CD14-positive monocyte (primary cell): Measurements from ENCODE around the gene RWDD1. TPM values are rescaled to one million over a fixed set of nuclear protein-coding genes. Genes with fewer than 3 reads are reported as not detected.

Experiments used
- DNase-seq, 3 donors: peaks; one replicate each; pipeline ENCODE4 v3.0.0-alpha.2; 2011 to 2022
- H2AFZ ChIP-seq: 2 replicates; pipeline ENCODE4 v1.6.0; 2012; ENCODE audit warnings: mild to moderate bottlenecking, low read depth, low read length, inconsistent platforms; ENCODE audit not compliant: insufficient read depth, poor library complexity, severe bottlenecking
- H3K27ac ChIP-seq, 2 donors: 1 replicate in 1 of 2; 2 replicates in 1 of 2; pipeline ENCODE4 v1.5.1; 2012 to 2013; ENCODE audit warnings: low read length in 2 of 2, control low read depth in 1 of 2, inconsistent platforms in 1 of 2, low read depth in 1 of 2, mild to moderate bottlenecking in 1 of 2
- H3K27me3 ChIP-seq, 2 donors: one replicate each; pipeline versions ENCODE4 v1.6.0 to v1.6.1; 2011 to 2013; ENCODE audit warnings: low read length in 2 of 2; ENCODE audit not compliant: control insufficient read depth in 2 of 2, insufficient read depth in 2 of 2
- H3K36me3 ChIP-seq, 2 donors: replicated peaks in 1 of 2; 1 replicate in 1 of 2; 2 replicates in 1 of 2; pipeline versions ENCODE4 v1.5.1 to v1.6.1; 2012 to 2013; ENCODE audit warnings: low read length in 2 of 2, control low read depth in 1 of 2, inconsistent platforms in 1 of 2, mild to moderate bottlenecking in 1 of 2; ENCODE audit not compliant: insufficient read depth in 2 of 2, control insufficient read depth in 1 of 2
- H3K4me1 ChIP-seq, 2 donors: 1 replicate in 1 of 2; 2 replicates in 1 of 2; pipeline versions ENCODE4 v1.5.1 to v1.6.1; 2012 to 2013; ENCODE audit warnings: low read length in 2 of 2, control low read depth in 1 of 2, inconsistent platforms in 1 of 2, mild to moderate bottlenecking in 1 of 2, moderate library complexity in 1 of 2; ENCODE audit not compliant: insufficient read depth in 2 of 2, control insufficient read depth in 1 of 2
- H3K4me2 ChIP-seq: replicated peaks from 2 replicates; pipeline ENCODE3; 2012; ENCODE audit warnings: low read length, moderate library complexity, mild to moderate bottlenecking; ENCODE audit not compliant: poor library complexity, severe bottlenecking; ENCODE audit errors: extremely low read depth
- H3K4me3 ChIP-seq, 3 experiments: fragments of 200-600 bp in 1 of 3; sonication (generic) in 1 of 3; replicated peaks in 1 of 3; 1 replicate in 2 of 3; 2 replicates in 1 of 3; pipeline ENCODE4 v1.5.1; 2011 to 2013; ENCODE audit warnings: low read length in 3 of 3, mild to moderate bottlenecking in 3 of 3, control low read depth in 2 of 3, low read depth in 2 of 3, inconsistent platforms in 1 of 3, moderate library complexity in 1 of 3
- H3K79me2 ChIP-seq: 2 replicates; pipeline ENCODE4 v1.6.0; 2012; ENCODE audit warnings: mild to moderate bottlenecking, control low read depth, inconsistent platforms, low read length, moderate library complexity; ENCODE audit not compliant: insufficient read depth
- H3K9ac ChIP-seq: 2 replicates; pipeline ENCODE4 v1.6.0; 2017; ENCODE audit warnings: low read length, mild to moderate bottlenecking; ENCODE audit not compliant: insufficient read depth, poor library complexity, severe bottlenecking
- H3K9me3 ChIP-seq, 2 donors: replicated peaks in 1 of 2; 1 replicate in 1 of 2; 2 replicates in 1 of 2; pipeline versions ENCODE4 v1.5.1 to v1.6.1; 2012 to 2013; ENCODE audit warnings: low read length in 2 of 2, control low read depth in 1 of 2; ENCODE audit not compliant: control insufficient read depth in 1 of 2, insufficient read depth in 1 of 2
- H4K20me1 ChIP-seq: 2 replicates; pipeline ENCODE4 v1.6.0; 2012; ENCODE audit warnings: mild to moderate bottlenecking, low read length, control low read depth, moderate library complexity; ENCODE audit not compliant: insufficient read depth
- H3K27ac Mint-ChIP-seq, 7 donors: one replicate each; pipeline ENCODE4 v1.8.0; 2020; ENCODE audit warnings: mild to moderate bottlenecking in 7 of 7, mixed read lengths in 7 of 7, moderate library complexity in 6 of 7, inconsistent platforms in 2 of 7
- H3K27me3 Mint-ChIP-seq, 3 donors: one replicate each; pipeline ENCODE4 v1.8.0; 2021 to 2022; ENCODE audit warnings: low read depth in 3 of 3, mild to moderate bottlenecking in 3 of 3, mixed read lengths in 3 of 3, moderate library complexity in 3 of 3, inconsistent platforms in 1 of 3
- H3K36me3 Mint-ChIP-seq, 2 donors: one replicate each; pipeline ENCODE4 v1.8.0; 2020; ENCODE audit warnings: mixed read lengths in 2 of 2, inconsistent platforms in 1 of 2, mild to moderate bottlenecking in 1 of 2
- H3K4me1 Mint-ChIP-seq: one replicate; pipeline ENCODE4 v1.8.0; 2020; ENCODE audit warnings: mild to moderate bottlenecking, mixed read lengths
- H3K4me3 Mint-ChIP-seq, 2 donors: one replicate each; pipeline ENCODE4 v1.8.0; 2020; ENCODE audit warnings: mild to moderate bottlenecking in 2 of 2, mixed read lengths in 2 of 2, moderate library complexity in 1 of 2
- H3K9me3 Mint-ChIP-seq, 7 donors: one replicate each; pipeline ENCODE4 v1.8.0; 2020 to 2022; ENCODE audit warnings: mixed read lengths in 7 of 7, mild to moderate bottlenecking in 6 of 7, moderate library complexity in 6 of 7, inconsistent platforms in 2 of 7
- WGBS: methylation state at CpG from one replicate; pipeline ENCODE4 v1.1.5; 2013; ENCODE audit warnings: missing lambda C conversion rate; ENCODE audit not compliant: insufficient coverage; 5-methylcytosine and 5-hydroxymethylcytosine counted together
- intact Hi-C, 2 donors: fragments of 100-400 bp; cut with micrococcal nuclease; formaldehyde crosslinking; loops; one replicate each; pipeline versions ENCODE4 v1.15.0 to v1.15.1; 2023
- polyA plus RNA-seq, 3 donors: library from polyadenylated mRNA; depleted of rRNA in 1 of 3; unstranded in 2 of 3; stranded (reverse) in 1 of 3; fragments of 300-500 nt in 2 of 3; fragments of >200 nt in 1 of 3; fragmentation: Illumina TruSeq in 2 of 3; gene quantifications; 1 replicate in 2 of 3; 2 replicates in 1 of 3; pipeline ENCODE4 v1.2.3, GENCODE V29; 2012 to 2021
- TF ChIP-seq, protein P1 (sequence below): fragments of 200-600 bp; IDR thresholded peaks from one replicate; pipeline ENCODE4 v1.8.0; 2022; ENCODE audit warnings: antibody characterized with exemption, mild to moderate bottlenecking

The RWDD1 gene
- polyA plus RNA-seq, 3 donors = 11.8 to 45.5 (median 34.7) TPM

DNA sequence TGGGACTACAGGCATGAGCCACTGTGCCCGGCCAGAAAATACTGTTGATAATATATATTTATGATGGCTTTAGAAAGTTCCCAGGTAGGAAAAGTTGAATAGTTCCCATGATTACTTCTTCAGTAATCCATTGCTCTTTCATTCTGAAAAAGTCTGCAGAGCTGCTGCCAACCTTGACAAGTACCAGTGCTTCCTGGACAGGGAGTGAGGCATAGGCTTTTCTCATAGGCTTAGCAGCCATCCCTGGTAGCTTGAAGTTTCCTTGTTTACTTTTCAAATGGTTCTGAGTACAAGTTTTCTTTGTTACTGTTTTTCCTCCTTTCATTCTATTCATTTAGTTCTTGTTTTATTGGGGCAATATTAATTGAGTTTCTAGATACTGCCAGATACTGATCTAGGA lies 7.8 kb downstream of the RWDD1 start:
- Histone ChIP-seq H3K36me3 (peaks cover 47 to 82% of the 10 kb centered on the region in 2 donors), H3K27ac (no peak overlapping the region), H4K20me1 (peaks cover 14% of the 10 kb centered on the region), H3K9me3 (no peaks in the 10 kb centered on the region), H2AFZ (no peak overlapping the region), H3K79me2 (peaks cover 58% of the 10 kb centered on the region), H3K9ac (no peak overlapping the region), H3K4me1 (no peaks in the 10 kb centered on the region), H3K4me3 (no peak overlapping the region), H3K4me2 (no peak overlapping the region), H3K27me3 (no peaks in the 10 kb centered on the region)
- Mint-ChIP-seq H3K36me3 (peaks cover 55 to 64% of the 10 kb centered on the region in 2 donors), H3K27me3 (no peaks in the 10 kb centered on the region), H3K4me3 (no peak overlapping the region), H3K4me1 (peaks cover 3% of the 10 kb centered on the region), H3K9me3 (peaks cover 0 to 2% (median 0%) of the 10 kb centered on the region in 7 donors), H3K27ac (peak overlapping the region in 1 of 7 donors; percentile 41)
- TF ChIP-seq, protein P1, sequence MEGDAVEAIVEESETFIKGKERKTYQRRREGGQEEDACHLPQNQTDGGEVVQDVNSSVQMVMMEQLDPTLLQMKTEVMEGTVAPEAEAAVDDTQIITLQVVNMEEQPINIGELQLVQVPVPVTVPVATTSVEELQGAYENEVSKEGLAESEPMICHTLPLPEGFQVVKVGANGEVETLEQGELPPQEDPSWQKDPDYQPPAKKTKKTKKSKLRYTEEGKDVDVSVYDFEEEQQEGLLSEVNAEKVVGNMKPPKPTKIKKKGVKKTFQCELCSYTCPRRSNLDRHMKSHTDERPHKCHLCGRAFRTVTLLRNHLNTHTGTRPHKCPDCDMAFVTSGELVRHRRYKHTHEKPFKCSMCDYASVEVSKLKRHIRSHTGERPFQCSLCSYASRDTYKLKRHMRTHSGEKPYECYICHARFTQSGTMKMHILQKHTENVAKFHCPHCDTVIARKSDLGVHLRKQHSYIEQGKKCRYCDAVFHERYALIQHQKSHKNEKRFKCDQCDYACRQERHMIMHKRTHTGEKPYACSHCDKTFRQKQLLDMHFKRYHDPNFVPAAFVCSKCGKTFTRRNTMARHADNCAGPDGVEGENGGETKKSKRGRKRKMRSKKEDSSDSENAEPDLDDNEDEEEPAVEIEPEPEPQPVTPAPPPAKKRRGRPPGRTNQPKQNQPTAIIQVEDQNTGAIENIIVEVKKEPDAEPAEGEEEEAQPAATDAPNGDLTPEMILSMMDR = no peak
- no CpG with 5 or more reads among the region's 1 CpG for WGBS
- DNase-seq = no peak
- intact Hi-C loops = no loop called here

- H2AFZ ChIP-seq = no peak overlapping the region
- no peak for DNase-seq
- Mint-ChIP-seq H3K4me3 (no peak overlapping the region), H3K4me1 (no peaks in the 10 kb centered on the region), H3K9me3 (no peaks in the 10 kb centered on the region), H3K27me3 (no peaks in the 10 kb centered on the region), H3K27ac (no peak overlapping the region), H3K36me3 (peaks cover 61 to 71% of the 10 kb centered on the region in 2 donors)
- intact Hi-C loops = no loop called here
- peaks cover 14% of the 10 kb centered on the region for H4K20me1 ChIP-seq
- no peaks in the 10 kb centered on the region for H3K4me1 ChIP-seq
- H3K79me2 ChIP-seq = peaks cover 48% of the 10 kb centered on the region
- no peaks in the 10 kb centered on the region for H3K27me3 ChIP-seq
- H3K4me2 ChIP-seq = no peak overlapping the region
- no peaks in the 10 kb centered on the region for H3K9me3 ChIP-seq
- H3K9ac ChIP-seq = no peak overlapping the region
- WGBS = 100% methylated on average over 1 of the region's 2 CpGs
- no peak overlapping the region for H3K27ac ChIP-seq
- TF ChIP-seq, protein P1 = no peak
- no peak overlapping the region for H3K4me3 ChIP-seq
- peaks cover 56 to 86% of the 10 kb centered on the region in 2 donors for H3K36me3 ChIP-seq
Measured at GRCh38 chr6:116580198-116580597, 8.9 kb downstream of the RWDD1 start.
